WTC11 (cell line): Measurements from ENCODE around the gene FASTK. TPM values are rescaled to one million over a fixed set of nuclear protein-coding genes. Genes with fewer than 3 reads are reported as not detected.

Experiments used
- ATAC-seq: fragments of 200-7000 bp; cut with Tn5 transposase; 2 replicates; pipeline ENCODE4 v1.10.0; 2021; ENCODE audit warnings: mild to moderate bottlenecking, moderate library complexity
- CTCF ChIA-PET: fragments of 300-600 bp; sonication (Branson Sonifier 250); formaldehyde crosslinking; loops from one replicate; lab custom pipeline; 2021; ENCODE audit warnings: antibody characterized with exemption; lab: Charles Lee
- POLR2A ChIA-PET: fragments of 350-600 bp; sonication (Branson Sonifier 250); formaldehyde crosslinking; loops from one replicate; lab custom pipeline; 2021; ENCODE audit warnings: antibody characterized with exemption; lab: Charles Lee
- DNase-seq: peaks from one replicate; pipeline ENCODE4 v3.0.0; 2021; ENCODE audit warnings: low spot score
- H3K27ac Mint-ChIP-seq: 2 replicates; pipeline ENCODE4 v1.8.0; 2021; ENCODE audit warnings: mixed read lengths
- H3K27me3 Mint-ChIP-seq: 2 replicates; pipeline ENCODE4 v1.8.0; 2021; ENCODE audit warnings: low read depth, mild to moderate bottlenecking, moderate library complexity, mixed read lengths
- H3K36me3 Mint-ChIP-seq: 2 replicates; pipeline ENCODE4 v1.8.0; 2021; ENCODE audit warnings: mixed read lengths
- H3K4me1 Mint-ChIP-seq: 2 replicates; pipeline ENCODE4 v1.8.0; 2022; ENCODE audit warnings: mixed read lengths
- H3K4me3 Mint-ChIP-seq: 2 replicates; pipeline ENCODE4 v1.8.0; 2021; ENCODE audit warnings: mild to moderate bottlenecking, moderate library complexity, mixed read lengths
- H3K9me3 Mint-ChIP-seq: 2 replicates; pipeline ENCODE4 v1.8.0; 2021; ENCODE audit warnings: mixed read lengths
- CBFB ChIP-seq: sonication (generic); formaldehyde crosslinking; IDR thresholded peaks from 2 replicates; pipeline ENCODE4 v1.8.1; 2022; ENCODE audit warnings: mild to moderate bottlenecking, low read depth, missing genetic modification reagents
- ELF4 ChIP-seq: sonication (generic); formaldehyde crosslinking; IDR thresholded peaks from 2 replicates; pipeline ENCODE4 v1.8.1; 2022; ENCODE audit warnings: low read depth, mild to moderate bottlenecking, moderate library complexity, missing genetic modification reagents
- EMX1 ChIP-seq: fragments of 250-450 bp; sonication (Bioruptor Pico); IDR thresholded peaks from 2 replicates; pipeline ENCODE4 v1.8.0; 2021; ENCODE audit warnings: mild to moderate bottlenecking
- FOXK1 ChIP-seq: sonication (generic); formaldehyde crosslinking; IDR thresholded peaks from 2 replicates; pipeline ENCODE4 v1.8.0; 2022; ENCODE audit warnings: mild to moderate bottlenecking, moderate library complexity, missing genetic modification reagents
- FOXP1 ChIP-seq: sonication (generic); formaldehyde crosslinking; IDR thresholded peaks from 2 replicates; pipeline ENCODE4 v1.8.0; 2022; ENCODE audit warnings: missing genetic modification reagents, mild to moderate bottlenecking, moderate library complexity, borderline replicate concordance
- GABPB1 ChIP-seq: sonication (generic); formaldehyde crosslinking; IDR thresholded peaks from 2 replicates; pipeline ENCODE4 v1.8.1; 2023; ENCODE audit warnings: mild to moderate bottlenecking, missing genetic modification reagents
- IRF2 ChIP-seq: sonication (generic); formaldehyde crosslinking; IDR thresholded peaks from 2 replicates; pipeline ENCODE4 v1.8.0; 2022; ENCODE audit warnings: low read depth, missing genetic modification reagents, borderline replicate concordance
- MYBL2 ChIP-seq: sonication (generic); formaldehyde crosslinking; IDR thresholded peaks from 2 replicates; pipeline ENCODE4 v1.8.1; 2023; ENCODE audit warnings: mild to moderate bottlenecking, moderate library complexity, missing genetic modification reagents
- NR1H2 ChIP-seq: sonication (generic); formaldehyde crosslinking; IDR thresholded peaks from 2 replicates; pipeline ENCODE4 v1.9.0; 2021; ENCODE audit warnings: mild to moderate bottlenecking, moderate library complexity, missing genetic modification reagents
- OVOL2 ChIP-seq: fragments of 250-450 bp; sonication (Bioruptor Pico); IDR thresholded peaks from 2 replicates; pipeline ENCODE4 v1.9.0; 2021; ENCODE audit warnings: mild to moderate bottlenecking, borderline replicate concordance
- PRRX2 ChIP-seq: fragments of 250-450 bp; sonication (Bioruptor Pico); IDR thresholded peaks from 2 replicates; pipeline ENCODE4 v1.8.0; 2021; ENCODE audit warnings: mild to moderate bottlenecking
- SMAD3 ChIP-seq: sonication (generic); formaldehyde crosslinking; IDR thresholded peaks from 2 replicates; pipeline ENCODE4 v1.8.0; 2022; ENCODE audit warnings: missing genetic modification reagents, mild to moderate bottlenecking, borderline replicate concordance
- TCF7 ChIP-seq: sonication (generic); formaldehyde crosslinking; IDR thresholded peaks from 2 replicates; pipeline ENCODE4 v1.8.0; 2022; ENCODE audit warnings: mild to moderate bottlenecking, low read depth, missing genetic modification reagents, moderate library complexity
- ZNF317 ChIP-seq: sonication (generic); formaldehyde crosslinking; IDR thresholded peaks from 2 replicates; pipeline ENCODE4 v1.8.1; 2023; ENCODE audit warnings: low read depth, mild to moderate bottlenecking, moderate library complexity, missing genetic modification reagents, borderline replicate concordance
- ZNF423 ChIP-seq: fragments of 250-450 bp; sonication (Bioruptor Pico); IDR thresholded peaks from 2 replicates; pipeline ENCODE4 v2.1.2; 2022; ENCODE audit warnings: mild to moderate bottlenecking, moderate library complexity
- ZNF671 ChIP-seq: fragments of 250-450 bp; sonication (Bioruptor Pico); IDR thresholded peaks from 2 replicates; pipeline ENCODE4 v1.8.0; 2021; ENCODE audit warnings: mild to moderate bottlenecking
- total RNA-seq: library from RNA; stranded (reverse); gene quantifications from 3 replicates; pipeline ENCODE4 v1.2.3, GENCODE V29; 2021
- TF ChIP-seq, protein P1 (sequence below): sonication (generic); formaldehyde crosslinking; IDR thresholded peaks from 2 replicates; pipeline ENCODE4 v1.8.0; 2022; ENCODE audit warnings: mild to moderate bottlenecking, missing genetic modification reagents
- TF ChIP-seq, protein P2 (sequence below): fragments of 250-450 bp; sonication (Bioruptor Pico); IDR thresholded peaks from 2 replicates; pipeline ENCODE4 v1.9.0; 2021; ENCODE audit warnings: mild to moderate bottlenecking
- TF ChIP-seq, protein P3 (sequence below): sonication (generic); formaldehyde crosslinking; conservative IDR thresholded peaks from 2 replicates; pipeline ENCODE4 v1.8.1; 2023; ENCODE audit warnings: mild to moderate bottlenecking, low read depth, missing genetic modification reagents, moderate library complexity
- TF ChIP-seq, protein P4 (sequence below): fragments of 200-600 bp; IDR thresholded peaks from 2 replicates; pipeline ENCODE4 v1.8.0; 2022; ENCODE audit warnings: antibody characterized with exemption
- TF ChIP-seq, protein P5 (sequence below): sonication (generic); formaldehyde crosslinking; IDR thresholded peaks from 2 replicates; pipeline ENCODE4 v1.8.1; 2022; ENCODE audit warnings: low read depth, mild to moderate bottlenecking, moderate library complexity, missing genetic modification reagents, borderline replicate concordance
- TF ChIP-seq, protein P6 (sequence below): fragments of 250-450 bp; sonication (Bioruptor Pico); IDR thresholded peaks from 2 replicates; pipeline ENCODE4 v1.8.0; 2021; ENCODE audit warnings: mild to moderate bottlenecking

The FASTK gene
- total RNA-seq, 1 experiment from 2014 or later = 70.2 TPM

DNA sequence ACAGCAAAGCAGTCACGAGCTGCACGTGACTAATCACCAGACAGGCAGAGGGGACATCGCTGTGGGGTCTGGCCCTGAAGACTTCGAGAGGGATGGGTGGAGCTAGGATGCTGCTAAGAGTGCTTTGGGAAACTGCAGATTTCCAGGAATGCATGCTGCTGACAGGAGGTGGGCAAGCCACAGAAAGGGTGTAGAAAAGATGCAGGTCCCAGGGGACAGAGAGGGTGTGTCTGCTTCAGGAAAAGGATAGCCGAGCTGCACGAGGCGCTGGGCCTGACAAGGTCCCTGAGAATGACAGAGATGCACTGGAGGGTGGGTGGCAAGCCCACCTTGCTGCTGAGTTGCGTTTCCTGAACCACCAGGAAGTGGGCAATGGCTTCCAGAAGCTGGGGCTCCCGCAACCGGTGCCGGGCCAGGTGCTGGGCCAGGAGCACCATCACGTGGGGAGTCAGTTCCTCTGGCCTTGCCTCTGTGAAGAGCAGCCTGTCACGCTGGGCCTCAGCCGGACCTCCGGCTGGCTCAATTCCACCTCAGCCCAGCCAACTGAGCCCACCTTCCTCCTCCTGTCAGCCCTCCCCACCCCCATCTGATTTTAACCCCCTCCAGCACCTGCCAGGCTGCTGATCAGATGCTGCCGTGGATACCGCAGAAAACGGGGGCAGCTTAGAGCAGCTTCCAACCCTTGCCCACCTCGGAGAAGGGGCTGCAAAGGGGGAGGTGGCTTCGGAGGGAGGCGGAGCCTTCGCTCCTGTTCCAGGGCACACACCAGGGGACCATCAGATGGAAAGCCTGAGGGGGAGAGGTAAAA lies 2.2 kb downstream of the FASTK start:
- TF ChIP-seq, protein P1, sequence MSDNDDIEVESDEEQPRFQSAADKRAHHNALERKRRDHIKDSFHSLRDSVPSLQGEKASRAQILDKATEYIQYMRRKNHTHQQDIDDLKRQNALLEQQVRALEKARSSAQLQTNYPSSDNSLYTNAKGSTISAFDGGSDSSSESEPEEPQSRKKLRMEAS (CRISPR knock-in tag) = no peak
- TF ChIP-seq IRF2 (CRISPR knock-in tag) = no peak
- no peak for TF ChIP-seq PRRX2 (CRISPR knock-in tag)
- no peak for TF ChIP-seq ZNF423
- TF ChIP-seq SMAD3 (CRISPR knock-in tag) = no peak
- TF ChIP-seq ZNF317 = no peak
- TF ChIP-seq FOXK1 (CRISPR knock-in tag) = no peak
- TF ChIP-seq, protein P2, sequence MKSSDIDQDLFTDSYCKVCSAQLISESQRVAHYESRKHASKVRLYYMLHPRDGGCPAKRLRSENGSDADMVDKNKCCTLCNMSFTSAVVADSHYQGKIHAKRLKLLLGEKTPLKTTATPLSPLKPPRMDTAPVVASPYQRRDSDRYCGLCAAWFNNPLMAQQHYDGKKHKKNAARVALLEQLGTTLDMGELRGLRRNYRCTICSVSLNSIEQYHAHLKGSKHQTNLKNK (CRISPR knock-in tag) = no peak
- TF ChIP-seq, protein P3, sequence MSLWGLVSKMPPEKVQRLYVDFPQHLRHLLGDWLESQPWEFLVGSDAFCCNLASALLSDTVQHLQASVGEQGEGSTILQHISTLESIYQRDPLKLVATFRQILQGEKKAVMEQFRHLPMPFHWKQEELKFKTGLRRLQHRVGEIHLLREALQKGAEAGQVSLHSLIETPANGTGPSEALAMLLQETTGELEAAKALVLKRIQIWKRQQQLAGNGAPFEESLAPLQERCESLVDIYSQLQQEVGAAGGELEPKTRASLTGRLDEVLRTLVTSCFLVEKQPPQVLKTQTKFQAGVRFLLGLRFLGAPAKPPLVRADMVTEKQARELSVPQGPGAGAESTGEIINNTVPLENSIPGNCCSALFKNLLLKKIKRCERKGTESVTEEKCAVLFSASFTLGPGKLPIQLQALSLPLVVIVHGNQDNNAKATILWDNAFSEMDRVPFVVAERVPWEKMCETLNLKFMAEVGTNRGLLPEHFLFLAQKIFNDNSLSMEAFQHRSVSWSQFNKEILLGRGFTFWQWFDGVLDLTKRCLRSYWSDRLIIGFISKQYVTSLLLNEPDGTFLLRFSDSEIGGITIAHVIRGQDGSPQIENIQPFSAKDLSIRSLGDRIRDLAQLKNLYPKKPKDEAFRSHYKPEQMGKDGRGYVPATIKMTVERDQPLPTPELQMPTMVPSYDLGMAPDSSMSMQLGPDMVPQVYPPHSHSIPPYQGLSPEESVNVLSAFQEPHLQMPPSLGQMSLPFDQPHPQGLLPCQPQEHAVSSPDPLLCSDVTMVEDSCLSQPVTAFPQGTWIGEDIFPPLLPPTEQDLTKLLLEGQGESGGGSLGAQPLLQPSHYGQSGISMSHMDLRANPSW (CRISPR knock-in tag) = no peak
- TF ChIP-seq ZNF671 (CRISPR knock-in tag) = no peak
- TF ChIP-seq GABPB1 (CRISPR knock-in tag) = no peak
- no peak for TF ChIP-seq MYBL2 (CRISPR knock-in tag)
- TF ChIP-seq, protein P4, sequence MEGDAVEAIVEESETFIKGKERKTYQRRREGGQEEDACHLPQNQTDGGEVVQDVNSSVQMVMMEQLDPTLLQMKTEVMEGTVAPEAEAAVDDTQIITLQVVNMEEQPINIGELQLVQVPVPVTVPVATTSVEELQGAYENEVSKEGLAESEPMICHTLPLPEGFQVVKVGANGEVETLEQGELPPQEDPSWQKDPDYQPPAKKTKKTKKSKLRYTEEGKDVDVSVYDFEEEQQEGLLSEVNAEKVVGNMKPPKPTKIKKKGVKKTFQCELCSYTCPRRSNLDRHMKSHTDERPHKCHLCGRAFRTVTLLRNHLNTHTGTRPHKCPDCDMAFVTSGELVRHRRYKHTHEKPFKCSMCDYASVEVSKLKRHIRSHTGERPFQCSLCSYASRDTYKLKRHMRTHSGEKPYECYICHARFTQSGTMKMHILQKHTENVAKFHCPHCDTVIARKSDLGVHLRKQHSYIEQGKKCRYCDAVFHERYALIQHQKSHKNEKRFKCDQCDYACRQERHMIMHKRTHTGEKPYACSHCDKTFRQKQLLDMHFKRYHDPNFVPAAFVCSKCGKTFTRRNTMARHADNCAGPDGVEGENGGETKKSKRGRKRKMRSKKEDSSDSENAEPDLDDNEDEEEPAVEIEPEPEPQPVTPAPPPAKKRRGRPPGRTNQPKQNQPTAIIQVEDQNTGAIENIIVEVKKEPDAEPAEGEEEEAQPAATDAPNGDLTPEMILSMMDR = no peak
- Mint-ChIP-seq H3K27ac (peak overlapping the region; percentile 31), H3K27me3 (no peaks in the 10 kb centered on the region), H3K4me3 (peak overlapping the region; percentile 80), H3K4me1 (peaks cover 37% of the 10 kb centered on the region), H3K9me3 (no peaks in the 10 kb centered on the region), H3K36me3 (peaks cover 20% of the 10 kb centered on the region)
- ChIA-PET CTCF (interaction anchor here (0.6 to 4.8 kb wide), 10 partner anchors 7 to 50 kb away, joined by 3 to 64 read pairs (median 6); partner anchors contain the start of genes ABCB8 and AGAP3), POLR2A (interaction anchor here (1.1 to 2.2 kb wide), 2 partner anchors 9 to 16 kb away, joined by 4 to 13 read pairs; no protein-coding TSS in a partner anchor)
- DNase-seq (peak; percentile 62), ATAC-seq (peak; percentile 12)

DNA sequence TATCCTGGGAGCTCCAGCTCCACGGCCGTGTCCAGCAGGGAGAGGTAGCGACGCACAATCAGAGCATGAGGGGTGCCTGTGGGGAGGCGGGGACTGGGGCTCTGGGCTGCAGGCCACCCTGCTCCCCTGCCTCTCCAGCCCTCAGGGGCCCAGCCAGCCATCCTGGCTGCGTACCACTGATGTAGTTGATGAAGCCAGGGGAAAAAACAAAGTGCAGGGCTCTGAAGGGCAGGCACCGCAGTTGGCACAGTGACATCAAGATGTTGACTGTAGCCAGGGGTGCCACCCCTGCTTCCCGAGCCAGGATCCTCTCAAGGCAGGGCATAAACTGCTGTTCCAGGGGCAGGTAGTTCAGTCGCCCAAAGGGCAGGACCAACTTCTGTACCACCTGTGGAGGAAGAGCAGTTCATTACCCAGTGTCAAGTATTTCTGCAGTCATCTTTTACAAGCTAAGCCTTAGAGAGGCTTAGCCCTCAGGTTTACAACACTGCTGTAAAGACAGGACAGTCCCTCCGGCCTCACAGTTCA lies 2.8 kb downstream of the FASTK start:
- ATAC-seq (no peak), DNase-seq (no peak)
- no peak for TF ChIP-seq OVOL2 (CRISPR knock-in tag)
- TF ChIP-seq NR1H2 (CRISPR knock-in tag) = no peak
- no peak for TF ChIP-seq TCF7 (CRISPR knock-in tag)
- TF ChIP-seq EMX1 = no peak
- TF ChIP-seq, protein P5, sequence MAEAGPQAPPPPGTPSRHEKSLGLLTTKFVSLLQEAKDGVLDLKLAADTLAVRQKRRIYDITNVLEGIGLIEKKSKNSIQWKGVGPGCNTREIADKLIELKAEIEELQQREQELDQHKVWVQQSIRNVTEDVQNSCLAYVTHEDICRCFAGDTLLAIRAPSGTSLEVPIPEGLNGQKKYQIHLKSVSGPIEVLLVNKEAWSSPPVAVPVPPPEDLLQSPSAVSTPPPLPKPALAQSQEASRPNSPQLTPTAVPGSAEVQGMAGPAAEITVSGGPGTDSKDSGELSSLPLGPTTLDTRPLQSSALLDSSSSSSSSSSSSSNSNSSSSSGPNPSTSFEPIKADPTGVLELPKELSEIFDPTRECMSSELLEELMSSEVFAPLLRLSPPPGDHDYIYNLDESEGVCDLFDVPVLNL = no peak
- TF ChIP-seq, protein P4 = no peak
- no peak for TF ChIP-seq CBFB (CRISPR knock-in tag)
- TF ChIP-seq, protein P6, sequence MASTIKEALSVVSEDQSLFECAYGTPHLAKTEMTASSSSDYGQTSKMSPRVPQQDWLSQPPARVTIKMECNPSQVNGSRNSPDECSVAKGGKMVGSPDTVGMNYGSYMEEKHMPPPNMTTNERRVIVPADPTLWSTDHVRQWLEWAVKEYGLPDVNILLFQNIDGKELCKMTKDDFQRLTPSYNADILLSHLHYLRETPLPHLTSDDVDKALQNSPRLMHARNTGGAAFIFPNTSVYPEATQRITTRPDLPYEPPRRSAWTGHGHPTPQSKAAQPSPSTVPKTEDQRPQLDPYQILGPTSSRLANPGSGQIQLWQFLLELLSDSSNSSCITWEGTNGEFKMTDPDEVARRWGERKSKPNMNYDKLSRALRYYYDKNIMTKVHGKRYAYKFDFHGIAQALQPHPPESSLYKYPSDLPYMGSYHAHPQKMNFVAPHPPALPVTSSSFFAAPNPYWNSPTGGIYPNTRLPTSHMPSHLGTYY (CRISPR knock-in tag) = no peak
- TF ChIP-seq FOXP1 = no peak
- TF ChIP-seq ELF4 (CRISPR knock-in tag) = no peak
- H3K27ac Mint-ChIP-seq = no peak overlapping the region; the same call in 1 of the 2 replicates
- peak overlapping the region; percentile 24 for H3K4me3 Mint-ChIP-seq
- H3K27me3 Mint-ChIP-seq = no peaks in the 10 kb centered on the region
- peaks cover 35% of the 10 kb centered on the region for H3K4me1 Mint-ChIP-seq
- ChIA-PET POLR2A (interaction anchor here (1.1 to 2.2 kb wide), 2 partner anchors 9 to 15 kb away, joined by 4 to 13 read pairs; no protein-coding TSS in a partner anchor), CTCF (interaction anchor here (0.6 to 4.8 kb wide), 13 partner anchors 8 to 90 kb away, joined by 3 to 64 read pairs (median 3); partner anchors contain the start of genes ABCB8 and AGAP3)
- peaks cover 20% of the 10 kb centered on the region for H3K36me3 Mint-ChIP-seq
- no peaks in the 10 kb centered on the region for H3K9me3 Mint-ChIP-seq
